ENCODE results near the gene PRKCB.

GRCh38 chr16:24087891-24088410, 252.2 kb downstream of the PRKCB start:
- TF ChIP-seq CTCF (conservative IDR thresholded peaks at IDR 0.05; ENCODE audit: low read length) (no peak), EZH2phosphoT487 (IDR thresholded peaks at IDR 0.05; ENCODE audit: borderline replicate concordance) (no peak)
